ENCODE results near the gene AGO1. TPM values are rescaled to one million over a fixed set of nuclear protein-coding genes. Genes with fewer than 3 reads are reported as not detected.

Gene AGO1
- total and polyA plus RNA-seq, 8 donors: 2.2 to 20.3 (median 10.1) TPM

DNA sequence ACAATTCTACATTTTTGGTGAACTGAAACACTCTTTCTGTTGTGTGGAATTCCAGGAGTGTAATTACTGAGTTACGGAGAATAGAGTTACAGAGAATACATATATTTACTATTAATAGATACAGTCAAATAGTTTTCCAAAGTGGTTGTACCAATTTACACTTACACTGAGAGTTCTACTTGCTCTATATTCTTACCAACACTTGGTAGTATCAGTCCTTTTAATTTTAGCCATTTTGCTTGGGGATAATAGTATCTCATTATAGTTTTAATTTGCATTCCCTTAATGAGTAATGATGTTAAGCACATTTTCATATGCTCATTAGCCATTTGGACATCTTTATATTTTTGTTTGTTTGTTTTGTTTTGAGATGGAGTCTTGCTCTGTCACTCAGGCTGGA lies 46.3 kb upstream of the AGO1 start:
- H3K27ac ChIP-seq: no peak overlapping the region
- intact Hi-C loops (cut with DNase I; ENCODE audit: low total_unique reads): no loop called here
- 96 to 100% (median 100%) methylated on average over 1 of the region's 1 CpG for WGBS, 5 donors
- no peaks in the 10 kb centered on the region for H3K4me1 ChIP-seq
- H3K36me3 ChIP-seq: peaks cover 56 to 100% (median 97%) of the 10 kb centered on the region in 4 donors
- H3K27me3 ChIP-seq: no peaks in the 10 kb centered on the region
- DNase-seq: no peak
- H3K4me3 ChIP-seq: no peak overlapping the region
- TF ChIP-seq CTCF (IDR thresholded peaks at IDR 0.05) (no peak), EP300 (IDR thresholded peaks at IDR 0.05) (no peak), POLR2A (IDR thresholded peaks at IDR 0.05) (no peak), POLR2AphosphoS5 (IDR thresholded peaks at IDR 0.05) (no peak)
- H3K9me3 ChIP-seq: no peaks in the 10 kb centered on the region

- TF ChIP-seq CTCF (IDR thresholded peaks at IDR 0.05) (no peak), POLR2AphosphoS5 (IDR thresholded peaks at IDR 0.05) (no peak)
- no peaks in the 10 kb centered on the region for H3K27me3 ChIP-seq
- no peak for DNase-seq
- no peaks in the 10 kb centered on the region for H3K4me1 ChIP-seq
- H3K4me3 ChIP-seq: no peak overlapping the region
- WGBS, 5 donors: 93 to 97% (median 94%) methylated on average over 8 of the region's 8 CpGs
- intact Hi-C loops (cut with DNase I; ENCODE audit: low total_unique reads): no loop called here
- H3K9me3 ChIP-seq: no peaks in the 10 kb centered on the region
- H3K27ac ChIP-seq: no peak overlapping the region
- peaks cover 51 to 100% (median 97%) of the 10 kb centered on the region in 4 donors for H3K36me3 ChIP-seq
Observed at GRCh38 chr1:35838693-35839245, 44.2 kb upstream of the AGO1 start.

- H3K36me3 ChIP-seq: peaks cover 22 to 88% (median 74%) of the 10 kb centered on the region in 4 donors
- 27 to 55% (median 35%) methylated on average over 1 of the region's 1 CpG for WGBS, 5 donors
- H3K4me3 ChIP-seq: no peak overlapping the region
- H3K27me3 ChIP-seq: no peaks in the 10 kb centered on the region
- TF ChIP-seq CTCF (IDR thresholded peaks at IDR 0.05) (no peak), POLR2A (IDR thresholded peaks at IDR 0.05) (no peak), EP300 (IDR thresholded peaks at IDR 0.05) (no peak), POLR2AphosphoS5 (IDR thresholded peaks at IDR 0.05) (no peak)
- H3K27ac ChIP-seq: no peak overlapping the region
- DNase-seq: peak in 1 of 2 donors; percentile 14
- intact Hi-C loops (cut with DNase I; ENCODE audit: low total_unique reads): no loop called here
- no peaks in the 10 kb centered on the region for H3K9me3 ChIP-seq
- H3K4me1 ChIP-seq: peaks cover 0 to 18% (median 8%) of the 10 kb centered on the region in 4 donors
Observed at GRCh38 chr1:35844826-35845225, 38.2 kb upstream of the AGO1 start.

- no peak for DNase-seq
- Histone ChIP-seq H3K27ac (no peak overlapping the region), H3K4me3 (no peak overlapping the region), H3K9me3 (no peaks in the 10 kb centered on the region), H3K4me1 (peaks cover 0 to 22% (median 9%) of the 10 kb centered on the region in 4 donors), H3K36me3 (peaks cover 18 to 88% (median 74%) of the 10 kb centered on the region in 4 donors), H3K27me3 (no peaks in the 10 kb centered on the region)
- intact Hi-C loops (cut with DNase I; ENCODE audit: low total_unique reads): no loop called here
- WGBS, 5 donors: 44 to 81% (median 73%) methylated on average over 1 of the region's 1 CpG
- TF ChIP-seq CTCF (IDR thresholded peaks at IDR 0.05) (no peak), EP300 (IDR thresholded peaks at IDR 0.05) (no peak), POLR2A (IDR thresholded peaks at IDR 0.05) (no peak), POLR2AphosphoS5 (IDR thresholded peaks at IDR 0.05) (no peak)
Observed at GRCh38 chr1:35845766-35846165, 37.2 kb upstream of the AGO1 start.
